T-helper 17 cell (primary cell): Measurements from ENCODE around the gene CCDC134. TPM values are rescaled to one million over a fixed set of nuclear protein-coding genes. Genes with fewer than 3 reads are reported as not detected.
A peak's percentile ranks its signal among the peaks of the same experiment; 100 is the strongest.

Experiments used
- ATAC-seq: fragments of 150-1000 bp; cut with Tn5 transposase; 2 replicates; pipeline ENCODE4 v1.10.0; 2021; ENCODE audit warnings: mild to moderate bottlenecking, moderate library complexity
- DNase-seq, 3 donors: peaks; one replicate each; pipeline versions ENCODE4 v3.0.0 to v3.0.0-alpha.2; 2020 to 2021
- H3K9me3 ChIP-seq: one replicate; pipeline ENCODE4 v1.7.0; 2013; ENCODE audit warnings: low read length, mild to moderate bottlenecking; ENCODE audit not compliant: control insufficient read depth, poor library complexity, severe bottlenecking
- H3K27ac Mint-ChIP-seq: one replicate; pipeline ENCODE4 v1.8.0; 2022; ENCODE audit warnings: mild to moderate bottlenecking, moderate library complexity, mixed read lengths
- H3K27me3 Mint-ChIP-seq: one replicate; pipeline ENCODE4 v1.8.0; 2022; ENCODE audit warnings: mixed read lengths
- H3K36me3 Mint-ChIP-seq: one replicate; pipeline ENCODE4 v1.8.0; 2022; ENCODE audit warnings: low read depth, mixed read lengths
- H3K4me1 Mint-ChIP-seq: one replicate; pipeline ENCODE4 v1.8.0; 2022; ENCODE audit warnings: mild to moderate bottlenecking, mixed read lengths
- H3K4me3 Mint-ChIP-seq: one replicate; pipeline ENCODE4 v1.8.0; 2022; ENCODE audit warnings: mild to moderate bottlenecking, moderate library complexity, mixed read lengths
- total RNA-seq, 4 donors: library from RNA in 2 of 4; stranded (reverse) in 2 of 4; gene quantifications; one replicate each; pipeline ENCODE4 v1.2.3 and lab custom pipeline; 2022 to 2026

CCDC134 gene
- total RNA-seq (10 to 100 TPM; 13.7 to 14.2 TPM), total RNA-seq (lab: John Stamatoyannopoulos, UW) (33.4 to 34.7 reads per million in 2 donors)

DNA sequence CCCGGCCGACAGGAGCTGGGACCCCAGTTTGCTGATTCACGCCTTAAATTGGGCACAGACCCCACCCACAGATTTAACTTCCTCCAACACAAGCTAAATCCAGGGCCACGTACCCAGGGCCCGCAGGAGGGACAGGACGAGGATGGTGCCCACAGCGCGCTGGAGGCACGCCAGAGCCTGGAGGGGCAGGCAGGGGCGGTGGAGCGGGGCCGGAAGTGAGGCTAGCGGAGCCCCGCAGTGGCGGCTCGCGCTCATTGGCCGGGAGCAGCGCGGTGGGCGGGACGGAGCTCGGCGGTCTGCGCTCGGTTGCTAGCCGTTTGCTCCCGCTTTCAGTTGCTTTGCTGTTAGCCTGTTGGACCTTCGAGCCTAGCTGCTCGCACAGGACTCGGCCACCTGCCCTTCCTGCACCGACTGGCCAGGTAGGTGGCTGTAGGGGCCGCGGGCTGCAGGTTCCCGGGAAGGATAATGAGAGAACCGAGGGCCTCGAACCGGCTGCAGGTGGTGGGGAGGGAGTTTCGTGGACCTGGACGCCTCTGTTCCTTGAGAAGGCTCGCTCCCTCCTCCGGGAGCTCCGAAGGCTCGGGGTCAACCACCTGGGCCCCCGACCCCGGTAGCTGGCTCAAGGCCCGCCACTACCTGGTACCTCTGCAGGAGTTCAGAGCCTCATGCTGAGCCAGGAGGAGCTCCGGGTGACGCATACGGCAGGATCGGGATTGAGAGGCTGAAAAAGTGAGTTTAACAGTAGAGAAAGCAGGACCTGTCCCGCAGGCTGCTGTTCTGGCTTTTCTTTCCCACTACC lies at the start of gene CCDC134:
CCDC134 (plus strand) TSS at position 332 of the 799 bp plus-strand sequence. CDS start 8,212 bp downstream, outside the sequence.
- no peaks in the 10 kb centered on the region for H3K9me3 ChIP-seq
- Mint-ChIP-seq H3K27ac (peak within 1 kb of the TSS; percentile 96), H3K36me3 (peaks cover 4% of the 10 kb centered on the region), H3K27me3 (no peaks in the 10 kb centered on the region), H3K4me3 (peak within 1 kb of the TSS; percentile 96), H3K4me1 (peaks cover 27% of the 10 kb centered on the region)
- ATAC-seq (peak; percentile 97), DNase-seq (peak; percentile 87 to 90 (median 88))

DNA sequence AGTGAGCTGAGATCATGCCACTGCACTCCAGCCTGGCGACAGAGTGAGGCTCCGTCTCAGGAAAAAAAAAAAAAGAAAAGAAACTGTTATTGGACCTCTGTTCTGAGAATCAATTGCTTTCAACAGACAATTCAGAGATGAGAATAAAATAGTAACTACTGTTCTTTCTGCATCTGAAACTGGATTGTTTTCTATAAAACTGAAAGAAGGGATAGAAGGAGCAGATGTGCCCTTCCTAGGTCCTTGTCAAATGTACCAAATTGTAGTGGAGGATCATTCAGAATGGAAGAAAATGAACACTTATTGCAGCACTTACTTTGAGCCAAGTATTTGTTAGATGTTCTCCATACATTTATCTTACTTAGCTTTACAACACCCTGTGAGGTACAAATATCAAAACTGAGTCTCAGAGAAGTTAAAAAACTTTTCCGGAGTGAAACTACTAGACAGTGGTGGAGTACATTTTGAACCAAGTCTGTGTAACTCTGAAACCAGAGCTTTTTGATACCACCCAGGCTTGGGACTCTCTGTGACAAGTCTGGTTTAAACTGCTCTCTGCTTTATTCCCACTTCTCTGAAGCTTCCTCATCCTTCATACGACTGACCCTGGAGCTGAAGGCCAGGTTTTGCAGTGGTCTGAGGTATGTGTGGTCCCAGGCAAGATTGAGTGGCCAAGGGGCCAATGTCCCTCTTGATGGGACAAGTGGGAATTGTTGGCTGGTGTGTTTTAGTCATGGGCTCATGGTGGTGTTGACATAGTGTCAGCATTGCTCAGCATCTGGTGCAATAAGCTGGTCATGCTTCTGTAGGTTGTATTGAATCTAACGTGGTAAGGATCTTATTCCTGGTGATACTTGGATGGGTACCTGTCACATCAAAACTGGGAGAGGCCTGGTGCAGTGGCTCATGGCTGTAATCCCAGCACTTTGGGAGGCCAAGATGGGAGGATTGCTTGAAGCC lies 48.2 kb upstream of the CCDC134 start:
- Mint-ChIP-seq H3K4me1 (peaks cover 9% of the 10 kb centered on the region), H3K4me3 (no peak overlapping the region), H3K27me3 (peaks cover 12% of the 10 kb centered on the region), H3K27ac (no peak overlapping the region), H3K36me3 (peaks cover 10% of the 10 kb centered on the region)
- DNase-seq = no peak
- no peaks in the 10 kb centered on the region for H3K9me3 ChIP-seq
- ATAC-seq = no peak

DNA sequence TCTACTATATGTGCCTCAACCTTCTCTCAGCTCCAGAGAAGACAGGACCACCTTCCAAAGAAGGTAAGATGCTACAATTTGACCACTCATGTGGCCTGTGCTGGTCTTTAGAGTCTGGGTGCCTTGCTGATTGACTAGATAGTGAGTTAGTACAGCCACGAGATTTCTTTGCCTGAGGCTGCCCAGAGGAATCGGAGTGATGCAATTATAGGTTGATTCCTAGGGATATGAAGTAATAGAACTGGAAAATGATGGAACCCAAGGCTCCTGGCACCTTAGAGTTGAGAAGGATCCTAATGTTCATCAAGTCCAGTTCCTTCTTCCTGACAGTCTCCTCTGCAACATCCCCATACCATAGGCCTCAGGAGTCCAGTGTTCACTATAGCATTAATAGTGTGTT lies 46.5 kb upstream of the CCDC134 start:
- Mint-ChIP-seq H3K4me1 (peaks cover 11% of the 10 kb centered on the region), H3K4me3 (no peak overlapping the region), H3K36me3 (peaks cover 10% of the 10 kb centered on the region), H3K27me3 (peaks cover 12% of the 10 kb centered on the region), H3K27ac (no peak overlapping the region)
- H3K9me3 ChIP-seq = no peaks in the 10 kb centered on the region
- ATAC-seq (no peak), DNase-seq (no peak)

DNA sequence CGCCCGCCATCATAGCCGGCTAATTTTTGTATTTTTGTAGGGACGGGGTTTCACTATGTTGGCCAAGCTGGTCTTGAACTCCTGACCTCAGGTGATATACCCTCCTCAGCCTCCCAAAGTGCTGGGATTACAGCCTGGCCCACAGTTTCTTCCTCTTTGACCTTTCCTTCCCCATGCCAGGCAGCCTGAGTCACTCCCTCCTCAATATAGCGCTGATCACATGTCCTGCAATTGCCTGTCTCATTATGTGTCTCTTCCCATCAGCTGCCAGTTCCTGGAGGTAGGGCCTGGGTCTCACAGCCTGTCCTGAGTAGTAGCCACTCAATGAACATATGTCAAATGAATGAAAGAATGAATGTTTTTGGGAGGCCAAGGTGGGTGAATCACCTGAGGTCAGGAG lies 43.0 kb upstream of the CCDC134 start:
- Mint-ChIP-seq H3K4me1 (peaks cover 9% of the 10 kb centered on the region), H3K27ac (no peak overlapping the region), H3K4me3 (no peak overlapping the region), H3K27me3 (no peaks in the 10 kb centered on the region), H3K36me3 (peaks cover 2% of the 10 kb centered on the region)
- DNase-seq (no peak), ATAC-seq (no peak)
- H3K9me3 ChIP-seq = no peaks in the 10 kb centered on the region

DNA sequence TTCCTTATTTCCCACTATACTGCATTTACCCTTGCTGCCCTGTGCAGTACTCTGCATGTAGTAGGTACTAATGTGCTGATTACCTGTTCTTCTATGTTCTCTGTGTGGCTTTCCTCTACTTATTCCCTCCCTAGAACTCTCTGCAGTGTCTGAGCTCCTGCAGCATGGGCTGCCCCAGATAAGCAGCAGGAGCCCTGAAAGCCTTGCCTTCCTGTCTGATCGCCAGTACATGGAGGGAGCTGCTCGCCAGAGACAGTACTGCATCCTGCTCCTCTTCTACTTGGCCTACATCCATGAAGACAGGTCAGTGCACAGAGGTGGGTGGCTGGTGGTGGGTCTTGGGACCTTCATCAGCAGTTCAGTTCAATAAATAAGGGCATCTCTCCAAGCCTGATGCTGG lies 42.2 kb upstream of the CCDC134 start:
- H3K27ac Mint-ChIP-seq = no peak overlapping the region
- H3K9me3 ChIP-seq = no peaks in the 10 kb centered on the region
- ATAC-seq = no peak
- H3K4me3 Mint-ChIP-seq = no peak overlapping the region
- H3K4me1 Mint-ChIP-seq = peaks cover 9% of the 10 kb centered on the region
- no peak for DNase-seq
- H3K27me3 Mint-ChIP-seq = no peaks in the 10 kb centered on the region
- H3K36me3 Mint-ChIP-seq = peaks cover 2% of the 10 kb centered on the region

DNA sequence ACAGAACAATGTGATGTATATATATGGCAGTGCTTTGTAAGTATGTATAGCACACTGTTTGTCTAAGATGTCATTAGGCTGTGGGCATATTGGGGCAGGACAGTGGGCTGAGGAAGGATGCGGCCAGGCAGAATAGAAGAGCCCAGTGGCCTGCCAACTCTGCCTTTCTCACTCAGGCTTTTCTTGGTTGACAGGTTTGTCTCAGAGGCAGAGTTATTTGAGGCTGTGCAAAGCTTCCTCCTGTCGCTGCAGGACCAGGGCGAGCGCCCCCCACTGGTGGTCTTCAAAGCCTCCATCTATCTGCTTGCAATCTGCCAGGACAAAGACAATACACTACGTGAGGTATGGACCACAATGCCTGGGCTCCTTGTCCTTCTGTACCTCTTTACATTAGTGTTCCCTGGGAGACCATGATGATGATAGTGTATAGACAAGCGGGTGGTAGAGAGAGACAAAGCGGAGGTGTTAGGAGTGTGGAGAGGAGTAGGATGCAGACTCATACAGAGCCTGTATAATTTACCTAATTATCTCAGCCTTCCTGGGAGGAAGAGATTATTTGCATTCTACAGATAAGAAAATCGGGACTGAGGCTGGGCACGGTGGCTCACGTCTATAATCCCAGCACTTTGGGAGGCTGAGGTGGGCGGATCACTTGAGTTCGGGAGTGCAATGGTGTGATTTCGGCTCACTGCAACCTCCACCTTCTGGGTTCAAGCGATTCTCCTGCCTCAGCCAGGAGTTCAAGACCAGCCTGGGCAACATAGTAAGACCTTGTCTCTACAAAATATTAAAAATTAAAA lies 37.3 kb upstream of the CCDC134 start:
- DNase-seq (peak in 1 of 3 donors; percentile 24), ATAC-seq (no peak)
- no peak overlapping the region for H3K4me3 Mint-ChIP-seq
- no peaks in the 10 kb centered on the region for H3K36me3 Mint-ChIP-seq
- no peaks in the 10 kb centered on the region for H3K27me3 Mint-ChIP-seq
- no peaks in the 10 kb centered on the region for H3K9me3 ChIP-seq
- peaks cover under 1% of the 10 kb centered on the region for H3K4me1 Mint-ChIP-seq
- H3K27ac Mint-ChIP-seq = no peak overlapping the region

DNA sequence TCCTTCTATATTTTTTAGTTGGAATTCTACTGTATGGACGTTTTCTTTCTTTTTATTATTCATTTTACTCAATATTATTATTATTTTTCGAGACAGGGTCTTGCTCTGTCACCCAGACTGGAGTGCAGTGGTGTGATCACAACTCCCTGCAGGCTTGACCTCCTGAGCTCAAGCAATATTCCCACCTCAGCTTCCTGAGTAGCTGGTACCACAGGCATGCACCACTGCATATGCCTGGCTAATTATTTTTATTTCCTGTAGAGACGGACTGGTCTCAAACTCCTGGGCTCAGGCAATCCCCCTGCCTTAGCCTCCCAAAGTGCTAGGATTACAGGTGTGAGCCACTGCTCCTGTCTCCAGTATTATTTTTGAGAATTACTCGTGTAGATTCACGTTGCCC lies 34.0 kb upstream of the CCDC134 start:
- Mint-ChIP-seq H3K36me3 (no peaks in the 10 kb centered on the region), H3K4me3 (no peak overlapping the region), H3K27me3 (no peaks in the 10 kb centered on the region), H3K27ac (no peak overlapping the region), H3K4me1 (no peaks in the 10 kb centered on the region)
- H3K9me3 ChIP-seq = no peaks in the 10 kb centered on the region
- ATAC-seq (no peak), DNase-seq (no peak)

DNA sequence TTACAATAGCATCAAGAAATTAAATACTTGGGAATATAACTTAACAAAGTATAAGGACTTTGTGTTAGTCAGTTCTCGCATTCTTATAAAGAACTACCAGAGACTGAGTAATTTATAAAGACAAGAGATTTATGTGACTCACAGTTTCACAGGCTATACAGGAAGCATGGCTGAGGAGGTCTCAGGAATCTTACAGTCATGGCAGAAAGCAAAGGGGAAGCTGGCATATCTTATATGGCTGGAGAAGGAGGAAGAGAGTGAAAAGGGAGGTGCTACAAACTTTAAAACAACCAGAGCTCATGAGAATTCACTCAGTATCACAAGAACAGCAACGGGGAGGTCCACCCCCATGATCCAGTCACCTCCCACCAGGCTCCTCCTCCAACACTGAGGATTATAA lies 32.0 kb upstream of the CCDC134 start:
- H3K4me3 Mint-ChIP-seq = no peak overlapping the region
- no peaks in the 10 kb centered on the region for H3K27me3 Mint-ChIP-seq
- no peak overlapping the region for H3K27ac Mint-ChIP-seq
- H3K36me3 Mint-ChIP-seq = no peaks in the 10 kb centered on the region
- H3K9me3 ChIP-seq = no peaks in the 10 kb centered on the region
- H3K4me1 Mint-ChIP-seq = no peaks in the 10 kb centered on the region
- peak; percentile 35 for ATAC-seq
- no peak for DNase-seq

DNA sequence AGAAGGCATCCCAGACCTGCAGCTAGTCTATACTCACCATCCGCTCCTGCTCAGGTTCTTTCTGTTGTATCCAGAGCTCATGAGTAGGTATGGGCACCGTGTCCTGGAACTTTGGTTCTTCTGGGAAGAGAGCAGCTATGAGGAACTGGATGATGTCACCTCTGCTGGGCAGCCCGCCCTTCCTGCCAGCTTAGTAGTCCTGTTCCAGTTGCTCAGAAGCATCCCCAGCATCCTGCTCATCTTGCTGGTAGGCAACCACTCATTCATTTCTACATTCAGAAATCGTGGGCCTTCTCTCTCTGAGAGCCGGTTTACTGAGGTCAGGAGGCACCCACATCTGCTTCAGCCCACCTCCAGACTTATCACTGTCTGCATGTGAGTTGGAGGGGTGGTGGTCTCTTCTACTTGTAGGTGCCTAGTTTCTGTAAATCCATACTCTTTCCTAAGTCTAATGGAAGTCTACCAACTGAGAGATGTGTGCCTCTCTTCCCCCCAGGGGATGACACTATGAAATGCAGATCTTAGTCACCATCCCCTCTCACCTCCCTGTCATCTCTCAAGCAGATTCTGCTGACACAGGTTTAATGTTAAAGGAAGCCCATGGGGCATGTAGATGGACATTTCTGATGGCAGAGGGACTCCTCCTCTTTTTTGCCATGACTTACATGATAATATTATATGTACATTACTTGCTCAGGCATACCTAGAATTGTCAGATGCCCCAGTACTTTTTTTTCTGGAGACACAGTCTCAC lies 29.6 kb upstream of the CCDC134 start:
- H3K4me1 Mint-ChIP-seq = no peaks in the 10 kb centered on the region
- no peak overlapping the region for H3K4me3 Mint-ChIP-seq
- no peak overlapping the region for H3K27ac Mint-ChIP-seq
- H3K9me3 ChIP-seq = no peaks in the 10 kb centered on the region
- DNase-seq (no peak), ATAC-seq (no peak)
- no peaks in the 10 kb centered on the region for H3K36me3 Mint-ChIP-seq
- H3K27me3 Mint-ChIP-seq = no peaks in the 10 kb centered on the region

DNA sequence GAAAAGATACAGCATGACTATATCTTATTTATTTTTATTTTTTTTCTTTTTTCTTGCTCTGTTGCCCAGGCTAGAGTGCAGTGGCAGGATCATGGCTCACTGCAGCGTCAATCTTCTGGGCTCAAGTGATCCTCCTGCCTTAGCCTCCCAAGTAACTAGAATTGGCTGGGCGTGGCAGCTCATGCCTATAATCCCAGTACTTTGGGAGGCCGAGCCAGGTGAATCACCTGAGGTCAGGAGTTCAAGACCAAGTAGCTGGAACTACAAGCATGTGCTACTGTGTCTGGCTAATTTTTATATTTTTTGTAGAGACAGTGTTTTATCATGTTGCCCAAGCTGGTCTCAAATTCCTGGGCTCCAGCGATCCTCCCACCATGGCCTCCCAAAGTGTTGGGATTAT lies 28.3 kb upstream of the CCDC134 start:
- DNase-seq = no peak

DNA sequence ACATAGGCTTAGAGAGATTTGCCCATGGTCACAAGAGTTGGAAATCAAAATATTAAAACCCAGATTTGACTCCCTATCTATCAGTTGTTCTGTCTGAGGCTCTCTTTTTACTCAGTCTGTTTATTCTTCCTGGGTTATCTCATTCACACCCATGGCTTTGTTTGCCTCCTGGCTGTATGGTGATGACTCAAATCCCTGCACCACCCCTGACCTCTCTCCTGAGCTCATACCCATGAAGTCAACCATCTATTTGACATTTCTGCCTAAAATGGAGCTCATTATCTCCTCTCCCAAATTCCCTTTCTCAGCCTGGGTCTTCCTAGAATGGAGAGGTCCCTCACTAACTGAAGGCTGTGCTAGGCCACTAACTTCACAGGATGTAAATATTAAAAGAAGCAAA lies 27.8 kb upstream of the CCDC134 start:
- H3K9me3 ChIP-seq = no peaks in the 10 kb centered on the region
- ATAC-seq = no peak
- Mint-ChIP-seq H3K36me3 (peaks cover under 1% of the 10 kb centered on the region), H3K4me3 (no peak overlapping the region), H3K27me3 (no peaks in the 10 kb centered on the region), H3K4me1 (peaks cover under 1% of the 10 kb centered on the region), H3K27ac (no peak overlapping the region)
- no peak for DNase-seq

More for the DNA sequence above, 28.3 kb upstream of the CCDC134 start:
- H3K9me3 ChIP-seq = no peaks in the 10 kb centered on the region
- Mint-ChIP-seq H3K4me3 (no peak overlapping the region), H3K36me3 (no peaks in the 10 kb centered on the region), H3K27ac (no peak overlapping the region), H3K27me3 (no peaks in the 10 kb centered on the region), H3K4me1 (no peaks in the 10 kb centered on the region)
- ATAC-seq = no peak

DNA sequence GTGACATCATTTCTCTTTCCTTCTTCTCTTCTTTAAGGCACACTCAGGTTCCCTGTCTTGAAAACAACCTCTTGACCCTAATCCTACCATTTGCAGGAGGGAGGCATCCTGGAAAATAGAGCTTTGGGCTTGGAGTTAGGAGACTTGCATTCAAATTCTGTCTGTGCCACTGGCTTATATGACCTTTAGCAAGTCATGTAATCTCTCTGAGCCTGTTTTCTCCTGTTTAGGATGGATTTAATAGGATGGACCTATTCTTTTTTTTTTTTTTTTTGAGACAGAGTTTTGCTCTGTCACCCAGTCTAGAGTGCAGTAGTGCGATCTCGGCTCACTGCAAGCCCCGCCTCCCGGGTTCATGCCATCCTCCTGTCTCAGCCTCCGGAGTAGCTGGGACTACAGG lies 25.1 kb upstream of the CCDC134 start:
- no peaks in the 10 kb centered on the region for H3K9me3 ChIP-seq
- ATAC-seq (no peak), DNase-seq (no peak)
- Mint-ChIP-seq H3K27me3 (no peaks in the 10 kb centered on the region), H3K36me3 (peaks cover 2% of the 10 kb centered on the region), H3K27ac (no peak overlapping the region), H3K4me3 (no peak overlapping the region), H3K4me1 (peaks cover 12% of the 10 kb centered on the region)
